Muscle layer of colon (tissue), 2 donors: ENCODE data around the gene CCR9.

Experiments
- H3K27ac ChIP-seq: one replicate; pipeline ENCODE4 v1.7.0; 2013; ENCODE audit warnings: low read depth, mild to moderate bottlenecking, low read length, moderate library complexity
- H3K27me3 ChIP-seq, 2 donors: one replicate each; pipeline ENCODE4 v1.7.0; 2013; ENCODE audit warnings: low read length in 2 of 2, mild to moderate bottlenecking in 2 of 2; ENCODE audit not compliant: insufficient read depth in 2 of 2, control insufficient read depth in 1 of 2
- H3K36me3 ChIP-seq: one replicate; pipeline ENCODE4 v1.7.0; 2013; ENCODE audit warnings: mild to moderate bottlenecking, low read length; ENCODE audit not compliant: insufficient read depth
- H3K4me1 ChIP-seq: one replicate; pipeline ENCODE4 v1.7.0; 2013; ENCODE audit warnings: mild to moderate bottlenecking, low read length; ENCODE audit not compliant: insufficient read depth
- H3K4me3 ChIP-seq, 2 donors: one replicate each; pipeline ENCODE4 v1.7.0; 2013; ENCODE audit warnings: low read length in 2 of 2, low read depth in 1 of 2, mild to moderate bottlenecking in 1 of 2, moderate library complexity in 1 of 2
- H3K9ac ChIP-seq: one replicate; pipeline ENCODE4 v1.7.0; 2013; ENCODE audit warnings: low read length
- H3K9me3 ChIP-seq: one replicate; pipeline ENCODE4 v1.7.0; 2013; ENCODE audit warnings: mild to moderate bottlenecking, low read length
- donor health status: abdominal sarcoma.
- donor health status: Adenocarcinoma of cecum.

The CCR9 gene

GRCh38 chr3:45927881-45928280, 41.5 kb downstream of the CCR9 start:
- Histone ChIP-seq H3K4me3 (no peak overlapping the region), H3K36me3 (peaks cover 82% of the 10 kb centered on the region), H3K9me3 (no peaks in the 10 kb centered on the region), H3K4me1 (no peaks in the 10 kb centered on the region), H3K27me3 (no peaks in the 10 kb centered on the region), H3K9ac (no peak overlapping the region), H3K27ac (no peak overlapping the region)

GRCh38 chr3:45929042-45929679, 42.8 kb downstream of the CCR9 start:
- H3K9ac ChIP-seq = no peak overlapping the region
- no peaks in the 10 kb centered on the region for H3K9me3 ChIP-seq
- no peak overlapping the region for H3K4me3 ChIP-seq
- peaks cover 73% of the 10 kb centered on the region for H3K36me3 ChIP-seq
- no peak overlapping the region for H3K27ac ChIP-seq
- no peaks in the 10 kb centered on the region for H3K4me1 ChIP-seq
- no peaks in the 10 kb centered on the region for H3K27me3 ChIP-seq

- H3K4me1 ChIP-seq = no peaks in the 10 kb centered on the region
- H3K27ac ChIP-seq = no peak overlapping the region
- peaks cover 85% of the 10 kb centered on the region for H3K36me3 ChIP-seq
- H3K27me3 ChIP-seq = no peaks in the 10 kb centered on the region
- H3K9me3 ChIP-seq = no peaks in the 10 kb centered on the region
- no peak overlapping the region for H3K4me3 ChIP-seq
- H3K9ac ChIP-seq = no peak overlapping the region
These were observed 45.2 kb downstream of the CCR9 start for GRCh38 chr3:45931496-45931895.

- Histone ChIP-seq H3K4me3 (no peak overlapping the region), H3K27ac (no peak overlapping the region), H3K9me3 (no peaks in the 10 kb centered on the region), H3K4me1 (no peaks in the 10 kb centered on the region), H3K36me3 (peaks cover 90% of the 10 kb centered on the region), H3K9ac (no peak overlapping the region), H3K27me3 (no peaks in the 10 kb centered on the region)
These were observed 45.8 kb downstream of the CCR9 start for GRCh38 chr3:45932112-45932511.

- H3K9ac ChIP-seq = no peak overlapping the region
- no peaks in the 10 kb centered on the region for H3K9me3 ChIP-seq
- no peaks in the 10 kb centered on the region for H3K4me1 ChIP-seq
- H3K4me3 ChIP-seq = no peak overlapping the region
- H3K27me3 ChIP-seq = no peaks in the 10 kb centered on the region
- H3K27ac ChIP-seq = no peak overlapping the region
- peaks cover 87% of the 10 kb centered on the region for H3K36me3 ChIP-seq
These were observed 47.2 kb downstream of the CCR9 start for GRCh38 chr3:45933591-45933990.

GRCh38 chr3:45936261-45936660, 49.9 kb downstream of the CCR9 start:
- H3K36me3 ChIP-seq = peaks cover 60% of the 10 kb centered on the region
- peaks cover 12% of the 10 kb centered on the region for H3K4me1 ChIP-seq
- H3K27me3 ChIP-seq = no peaks in the 10 kb centered on the region
- no peak overlapping the region for H3K9ac ChIP-seq
- H3K27ac ChIP-seq = no peak overlapping the region
- H3K9me3 ChIP-seq = no peaks in the 10 kb centered on the region
- H3K4me3 ChIP-seq = no peak overlapping the region

- Histone ChIP-seq H3K4me1 (peaks cover 12% of the 10 kb centered on the region), H3K27me3 (no peaks in the 10 kb centered on the region), H3K27ac (no peak overlapping the region), H3K9me3 (no peaks in the 10 kb centered on the region), H3K36me3 (peaks cover 48% of the 10 kb centered on the region), H3K4me3 (no peak overlapping the region), H3K9ac (no peak overlapping the region)
These were observed 51.1 kb downstream of the CCR9 start for GRCh38 chr3:45937206-45938042.

GRCh38 chr3:45938043-45938435, 51.7 kb downstream of the CCR9 start:
- Histone ChIP-seq H3K4me3 (no peak overlapping the region), H3K36me3 (peaks cover 45% of the 10 kb centered on the region), H3K4me1 (peaks cover 12% of the 10 kb centered on the region), H3K27me3 (no peaks in the 10 kb centered on the region), H3K27ac (no peak overlapping the region), H3K9ac (no peak overlapping the region), H3K9me3 (no peaks in the 10 kb centered on the region)

- no peak overlapping the region for H3K4me3 ChIP-seq
- no peaks in the 10 kb centered on the region for H3K9me3 ChIP-seq
- H3K4me1 ChIP-seq = peaks cover 12% of the 10 kb centered on the region
- H3K36me3 ChIP-seq = peaks cover 44% of the 10 kb centered on the region
- H3K9ac ChIP-seq = no peak overlapping the region
- no peak overlapping the region for H3K27ac ChIP-seq
- no peaks in the 10 kb centered on the region for H3K27me3 ChIP-seq
These were observed 52.5 kb downstream of the CCR9 start for GRCh38 chr3:45938864-45939263.

- H3K27ac ChIP-seq = no peak overlapping the region
These were observed 53.0 kb downstream of the CCR9 start for GRCh38 chr3:45939341-45939771.

GRCh38 chr3:45940004-45940780, 53.8 kb downstream of the CCR9 start:
- no peak overlapping the region for H3K4me3 ChIP-seq
- H3K4me1 ChIP-seq = peaks cover 12% of the 10 kb centered on the region
- H3K9ac ChIP-seq = no peak overlapping the region
- H3K36me3 ChIP-seq = peaks cover 31% of the 10 kb centered on the region
- H3K27ac ChIP-seq = no peak overlapping the region
- H3K27me3 ChIP-seq = no peaks in the 10 kb centered on the region
- no peaks in the 10 kb centered on the region for H3K9me3 ChIP-seq

More at GRCh38 chr3:45939341-45939771, 53.0 kb downstream of the CCR9 start:
- Histone ChIP-seq H3K4me1 (peaks cover 12% of the 10 kb centered on the region), H3K9ac (no peak overlapping the region), H3K36me3 (peaks cover 39% of the 10 kb centered on the region), H3K4me3 (no peak overlapping the region), H3K9me3 (no peaks in the 10 kb centered on the region), H3K27me3 (no peaks in the 10 kb centered on the region)
